HG02798 (cell line): ENCODE data around the gene BUD13.

Source experiments
- ATAC-seq: cut with Tn5 transposase; IDR thresholded peaks from one replicate; pipeline ENCODE4 v1.9.1; 2021; ENCODE audit warnings: mild to moderate bottlenecking; ENCODE audit not compliant: unreplicated experiment, poor library complexity

BUD13 gene

GRCh38 chr11:116793772-116794097 is 20.9 kb upstream of the BUD13 start:
- no peak for ATAC-seq

DNA sequence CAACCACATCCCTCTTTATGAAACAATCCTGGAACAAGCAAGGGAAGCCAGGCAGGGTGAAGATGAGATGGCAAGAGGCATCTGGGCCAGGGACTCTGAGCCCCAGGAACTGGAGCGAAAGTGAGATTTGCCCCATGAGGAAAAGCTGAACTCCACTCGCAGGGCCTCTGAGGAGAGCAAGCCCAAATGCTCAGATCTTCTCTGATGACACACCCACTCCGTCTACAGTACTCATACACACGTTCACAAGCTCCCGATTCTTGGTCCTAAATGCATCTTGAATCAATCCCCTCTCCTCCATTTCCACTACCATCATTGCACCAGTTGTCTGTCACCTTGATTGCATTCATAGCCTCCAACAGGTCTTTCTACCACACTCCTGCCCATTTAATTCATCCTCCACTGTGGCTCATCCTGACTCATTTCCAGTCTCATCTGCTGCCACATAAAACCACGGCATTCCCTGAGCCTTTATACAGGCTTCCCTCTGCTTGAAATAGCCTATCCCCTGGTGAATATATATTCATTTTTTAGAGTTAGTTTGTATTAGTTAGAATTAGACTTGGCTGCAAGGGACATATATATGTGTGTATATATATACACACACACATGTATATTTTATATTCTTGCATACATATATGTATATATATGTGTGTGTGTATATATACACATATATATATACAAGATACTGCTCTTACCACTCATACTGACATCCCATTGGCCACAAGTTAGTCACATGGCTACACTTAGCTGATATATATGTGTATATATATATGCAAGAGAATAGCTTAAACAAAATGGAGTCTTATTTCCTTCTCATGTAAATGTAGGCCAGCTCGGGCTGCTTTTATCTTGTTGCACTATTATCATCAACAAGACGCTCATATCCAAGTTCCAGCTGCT is 20.3 kb upstream of the BUD13 start:
- ATAC-seq = no peak

DNA sequence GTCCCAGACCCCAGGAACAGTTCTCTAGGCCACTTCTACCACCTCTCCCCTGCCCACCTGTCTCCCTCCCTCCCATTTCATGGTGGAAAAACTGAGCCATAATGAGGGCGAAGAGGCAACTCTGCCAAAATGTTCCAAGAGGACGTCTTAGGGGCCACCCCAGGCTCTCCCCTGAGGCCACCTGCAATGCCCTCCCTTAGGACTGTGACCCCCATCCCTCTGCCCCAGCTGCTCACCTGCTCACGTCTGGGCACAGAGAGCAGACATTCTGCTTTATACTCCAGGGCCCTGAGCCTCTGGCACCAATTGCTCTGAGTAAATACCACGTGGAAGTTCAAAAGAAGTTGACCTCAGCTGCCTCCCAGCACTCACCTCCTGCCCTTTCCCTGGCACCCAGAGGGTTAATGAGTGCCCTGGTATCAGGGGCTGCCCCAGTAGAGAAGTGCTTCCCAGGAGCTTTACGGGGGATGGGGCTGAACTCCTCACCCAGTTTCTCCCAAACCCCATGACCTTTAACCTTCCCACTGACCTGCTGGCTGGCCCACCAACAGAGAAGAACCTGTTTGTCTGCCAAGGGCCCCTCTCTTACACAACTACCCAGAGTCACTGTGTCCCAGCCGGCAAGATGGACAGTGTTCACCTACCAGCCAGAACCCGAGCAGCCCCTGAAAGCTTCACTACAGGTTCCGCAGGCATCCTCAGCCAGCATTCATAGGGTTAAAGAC is 19.5 kb upstream of the BUD13 start:
- no peak for ATAC-seq

DNA sequence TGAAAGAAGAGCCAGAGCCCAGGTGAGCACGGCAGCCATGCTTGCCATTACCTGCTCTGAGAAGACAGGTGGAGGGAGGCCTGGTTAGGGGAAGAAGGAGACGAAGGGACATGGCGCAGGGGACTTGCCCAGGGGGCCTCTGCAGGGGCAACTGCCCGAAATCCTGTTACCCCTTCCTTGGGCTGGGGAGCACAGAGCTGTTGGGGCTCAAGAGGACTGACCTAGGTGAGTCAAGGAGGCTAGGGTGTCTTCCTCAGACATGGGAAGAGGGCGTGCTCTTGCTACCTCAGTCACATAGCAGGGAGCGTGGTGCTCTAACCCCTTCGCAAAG is 19.0 kb upstream of the BUD13 start, which contains the start of gene APOA5:
Gene APOA5, minus strand, starts transcription at position 67 of the 331 bp plus-strand sequence. Its CDS starts 19 bp downstream, at position 48.
- no peak for ATAC-seq

DNA sequence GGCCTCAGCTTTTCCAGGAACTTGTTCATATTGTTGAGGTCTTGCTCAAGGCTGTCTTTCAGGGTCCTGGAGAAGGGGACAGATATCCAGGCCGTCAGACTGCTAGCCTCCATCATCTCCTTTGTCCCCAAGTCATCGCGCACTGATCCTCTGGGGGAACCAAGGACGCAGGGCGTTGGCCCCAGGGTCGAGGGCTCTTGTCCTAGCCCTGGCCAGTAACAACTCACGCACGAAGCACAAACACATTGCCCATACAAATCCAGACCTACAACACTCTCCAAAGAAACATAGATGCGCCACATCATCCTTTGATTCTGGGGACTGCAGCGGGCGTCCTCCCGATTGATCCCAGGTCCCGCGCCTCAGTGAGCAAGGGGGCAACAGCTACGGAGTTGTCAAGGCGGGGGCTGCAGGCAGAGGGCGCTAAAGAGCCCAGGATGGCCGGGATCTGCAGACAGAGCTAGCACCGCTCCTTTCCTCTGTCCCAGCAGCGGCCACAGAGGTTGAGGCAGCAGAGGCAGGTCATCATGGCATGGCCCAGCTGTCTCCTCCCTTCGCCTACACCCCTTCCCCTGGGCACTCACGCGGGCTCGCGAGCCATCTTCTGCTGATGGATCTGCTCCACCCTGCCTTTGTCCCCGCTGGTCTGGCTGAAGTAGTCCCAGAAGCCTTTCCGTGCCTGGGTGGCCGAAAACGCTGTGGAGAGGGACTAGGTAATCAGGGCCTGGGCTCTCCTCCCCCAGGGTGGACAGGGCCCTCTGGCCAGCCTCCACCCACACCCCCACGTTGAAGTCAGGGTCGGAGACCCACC is 18.4 kb upstream of the BUD13 start:
- ATAC-seq = peak; percentile 44

- no peak for ATAC-seq
These were observed 17.6 kb upstream of the BUD13 start for GRCh38 chr11:116790167-116791001.

- ATAC-seq = no peak
These were observed 16.2 kb upstream of the BUD13 start for GRCh38 chr11:116788975-116789374.

DNA sequence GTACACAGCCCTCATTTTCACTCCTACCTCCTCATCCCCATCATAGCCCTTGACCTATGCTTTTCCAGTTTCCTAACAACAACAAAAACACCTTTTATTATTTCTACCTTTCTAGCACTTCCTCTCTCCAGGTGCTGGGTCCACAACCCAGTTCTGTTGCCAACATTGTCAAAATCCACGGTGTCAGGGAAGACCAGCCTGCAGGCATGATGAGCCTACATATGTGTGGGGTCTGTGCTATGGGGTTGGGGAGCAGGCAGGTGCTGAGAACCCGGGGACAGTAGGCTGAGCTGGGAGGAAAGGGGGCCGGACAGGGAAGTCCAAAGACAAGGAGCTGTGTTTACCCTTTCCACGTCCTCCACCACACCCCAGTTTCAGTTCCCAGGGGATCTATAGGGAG is 15.7 kb upstream of the BUD13 start:
- no peak for ATAC-seq

DNA sequence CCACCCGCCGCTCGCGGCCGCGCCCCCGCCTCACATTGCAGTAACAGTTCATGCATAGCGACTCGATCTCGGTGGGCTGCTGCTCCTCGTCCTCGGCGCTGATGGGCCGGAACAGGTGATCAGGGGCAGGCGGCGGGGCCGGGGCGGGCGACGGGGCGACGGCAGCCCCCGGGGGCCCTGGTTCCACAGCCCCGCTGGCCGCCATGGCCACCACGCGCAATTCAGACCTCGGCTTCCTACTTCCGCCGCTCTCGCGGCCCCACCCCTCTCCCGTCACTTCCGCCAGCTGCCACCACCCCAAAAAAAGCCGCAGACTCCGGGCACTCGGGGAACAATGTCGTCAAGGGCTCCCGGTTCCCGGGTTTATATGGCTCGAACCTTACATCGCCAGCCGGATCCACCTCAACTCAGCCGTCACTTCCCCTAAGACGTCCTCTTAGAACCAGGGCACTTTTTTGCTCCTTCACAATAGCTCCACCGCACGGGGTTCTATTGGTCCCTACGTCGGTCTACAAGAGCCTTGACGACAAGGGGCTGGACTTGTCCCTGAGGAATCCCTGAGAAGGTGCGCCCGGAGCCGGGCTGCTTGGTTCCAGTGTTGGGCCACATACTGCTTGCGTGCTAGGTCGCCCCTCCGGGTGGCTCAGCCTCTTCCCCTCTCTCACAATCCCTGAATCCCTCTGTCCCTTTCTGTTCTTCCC is 15.1 kb upstream of the BUD13 start, which contains the start of gene ZPR1:
Gene ZPR1, minus strand, starts transcription at position 238 of the 701 bp plus-strand sequence. Its CDS starts 33 bp downstream, at position 205.
- ATAC-seq = peak; percentile 92

- no peak for ATAC-seq
These were observed 14.6 kb upstream of the BUD13 start for GRCh38 chr11:116787436-116787785.

- no peak for ATAC-seq
These were observed 14.2 kb upstream of the BUD13 start for GRCh38 chr11:116786966-116787365.

DNA sequence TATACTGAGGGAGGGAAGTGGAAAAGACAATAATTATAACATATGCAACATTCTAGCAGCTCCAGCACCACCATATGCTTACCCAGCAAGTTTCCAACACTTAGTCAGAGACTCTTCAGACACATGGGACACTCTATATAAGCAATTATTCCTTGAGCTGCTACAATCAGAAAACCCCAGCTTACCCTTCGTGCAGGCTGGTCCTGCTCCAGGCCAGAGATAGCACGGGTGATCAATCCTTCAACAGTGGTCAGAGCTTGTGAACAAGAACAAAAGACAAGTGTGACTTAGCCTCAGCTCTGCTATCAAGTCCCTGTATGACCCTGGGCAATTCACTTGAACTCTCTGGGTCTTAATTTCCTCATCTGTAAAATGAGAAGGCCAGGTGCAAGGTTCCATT is 13.5 kb upstream of the BUD13 start:
- ATAC-seq = no peak

DNA sequence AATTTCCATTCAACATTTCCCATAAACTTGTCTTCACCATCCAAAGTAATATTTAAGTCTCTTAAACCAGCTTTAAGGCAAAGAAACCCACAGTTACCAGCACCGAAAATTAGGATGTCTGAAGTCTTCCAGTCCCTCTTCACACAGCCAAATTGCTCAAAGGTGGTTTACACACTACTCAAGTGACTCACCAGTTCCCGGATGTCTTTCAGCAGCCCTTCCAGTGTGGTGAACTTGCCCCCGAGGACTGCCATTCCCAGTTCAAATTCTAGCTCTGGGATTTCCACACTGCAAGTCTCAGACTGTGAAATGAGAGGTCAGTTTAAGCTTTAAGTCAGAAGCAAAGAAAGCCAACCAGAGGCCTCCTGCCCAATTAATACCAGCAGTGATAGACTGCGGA is 9.9 kb upstream of the BUD13 start:
- ATAC-seq = peak; percentile 49

DNA sequence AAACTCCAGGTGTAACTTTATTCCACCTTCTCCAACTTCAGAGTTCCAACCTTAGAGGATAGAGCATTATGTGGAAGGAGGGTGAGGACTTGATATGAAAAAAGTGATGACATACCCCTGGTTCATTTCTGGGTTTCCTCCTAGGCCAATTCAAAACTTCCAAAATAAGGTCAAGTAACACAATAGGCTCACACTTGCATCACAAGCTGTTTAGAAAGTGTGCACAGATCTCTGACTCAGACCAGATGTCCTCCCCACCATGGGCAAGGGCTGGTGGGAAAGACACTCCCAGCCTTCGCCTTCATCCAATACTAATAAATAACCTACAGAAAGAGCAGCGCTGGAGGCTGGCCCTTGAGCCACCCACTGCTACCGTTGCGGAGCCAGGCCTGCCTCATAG is 5.8 kb upstream of the BUD13 start:
- no peak for ATAC-seq

GRCh38 chr11:116777056-116777455 is 4.3 kb upstream of the BUD13 start:
- ATAC-seq = no peak

GRCh38 chr11:116776522-116776984 is 3.8 kb upstream of the BUD13 start:
- no peak for ATAC-seq

- ATAC-seq = no peak
These were observed 3.2 kb upstream of the BUD13 start for GRCh38 chr11:116775975-116776374.

DNA sequence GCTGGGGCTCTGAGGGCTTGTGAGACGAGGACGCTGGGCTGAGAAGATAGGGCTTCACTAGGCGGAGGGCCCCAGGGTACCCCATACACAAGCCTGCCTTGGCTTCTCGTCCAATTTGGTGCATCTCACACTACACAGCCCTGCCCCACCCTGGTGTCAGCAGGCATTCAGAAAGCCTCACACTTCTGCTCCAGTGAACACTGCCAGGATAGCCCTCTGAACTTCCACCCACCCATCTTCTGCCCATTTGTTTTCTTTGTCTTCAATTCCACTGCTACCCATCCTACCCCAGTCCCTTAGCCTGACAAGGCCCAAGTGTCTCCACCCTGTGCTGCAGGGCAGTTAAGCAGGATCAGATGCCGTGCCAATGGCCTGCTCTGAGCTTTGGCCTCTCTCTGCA is 1.9 kb upstream of the BUD13 start:
- ATAC-seq = no peak
